DMS 273 (cell line): Measurements from ENCODE around the gene TNXB.
"Not testable (repeated sequence)": the region's sequence is repeated elsewhere in the genome, so short reads cannot be mapped to it uniquely, and the experiment has no call there.

Source experiments
- DNase-seq: peaks from one replicate; lab custom pipeline; 2025; ENCODE audit not compliant: unreplicated experiment; lab: John Stamatoyannopoulos, UW

Gene TNXB

GRCh38 chr6:32067521-32067920, 41.6 kb downstream of the TNXB start:
- DNase-seq = not testable (repeated sequence)

DNA sequence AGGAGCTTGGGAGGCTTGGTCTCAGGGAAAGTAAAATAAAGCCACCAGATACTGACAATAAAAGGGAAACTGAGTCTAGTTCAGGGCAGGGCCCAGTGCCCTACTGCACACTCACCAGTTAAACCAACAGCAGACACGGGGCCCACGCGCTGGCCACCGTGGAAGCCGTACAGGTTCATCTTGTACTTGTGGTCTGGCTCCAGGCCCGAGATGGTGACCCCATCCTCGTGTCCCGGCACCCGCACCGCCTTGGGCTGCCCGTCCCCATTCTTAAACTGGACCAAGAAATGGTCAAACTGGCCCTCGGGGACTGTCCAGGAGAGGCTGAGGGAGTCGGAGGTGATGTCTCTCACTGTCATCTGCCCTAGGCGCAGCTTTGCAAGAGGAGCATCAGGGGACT, 44.4 kb downstream of the TNXB start:
- DNase-seq = no peak

DNA sequence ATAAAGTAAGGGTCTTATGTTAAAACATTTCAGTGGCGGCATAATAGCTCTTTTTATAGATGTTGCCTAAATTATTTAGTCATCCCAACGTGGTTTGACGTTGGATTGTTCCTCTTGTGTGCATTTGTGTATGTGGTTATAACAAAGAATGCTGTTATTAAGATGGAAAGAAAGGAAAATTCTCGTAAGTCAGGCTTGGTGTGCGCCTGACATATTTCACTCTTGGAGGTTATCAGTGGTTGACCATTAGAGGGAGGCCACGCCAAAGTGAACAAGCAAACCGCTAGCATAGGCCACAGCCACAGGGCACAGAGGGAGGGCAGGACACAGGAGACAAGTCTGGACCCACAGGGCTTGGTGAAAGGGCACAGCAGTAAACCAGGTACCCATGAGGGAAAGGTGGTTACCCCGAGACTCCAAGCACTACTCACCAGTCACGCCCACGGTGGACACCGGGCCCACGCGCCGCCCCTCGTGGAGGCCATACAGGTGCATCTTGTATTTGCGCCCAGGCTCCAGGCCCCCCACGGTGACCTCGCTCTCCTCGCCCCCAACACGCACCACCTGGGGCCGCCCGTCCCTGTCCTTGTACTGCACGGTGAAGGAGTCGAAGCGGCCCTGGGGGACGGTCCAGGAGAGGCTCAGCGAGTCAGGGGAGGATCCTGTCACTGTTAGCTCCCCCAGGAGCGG, 48.0 kb downstream of the TNXB start:
- DNase-seq = no peak

GRCh38 chr6:32058511-32058963, 50.6 kb downstream of the TNXB start:
- DNase-seq = no peak

DNA sequence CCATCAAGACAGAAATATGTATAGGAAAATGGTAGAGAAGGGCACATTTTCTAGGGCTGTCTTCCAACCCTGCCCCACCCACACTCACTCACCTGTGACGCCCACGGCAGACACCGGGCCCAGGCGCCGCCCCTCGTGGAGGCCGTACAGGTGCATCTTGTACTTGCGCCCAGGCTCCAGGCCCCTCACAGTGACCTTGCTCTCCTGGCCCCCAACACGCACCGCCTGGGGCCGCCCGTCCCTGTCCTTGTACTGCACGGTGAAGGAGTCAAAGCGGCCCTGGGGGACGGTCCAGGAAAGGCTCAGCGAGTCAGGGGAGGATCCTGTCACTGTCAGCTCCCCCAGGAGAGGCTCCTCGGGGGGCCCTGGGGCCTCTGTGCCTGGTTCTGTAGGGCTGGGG, 51.2 kb downstream of the TNXB start:
- no peak for DNase-seq

DNA sequence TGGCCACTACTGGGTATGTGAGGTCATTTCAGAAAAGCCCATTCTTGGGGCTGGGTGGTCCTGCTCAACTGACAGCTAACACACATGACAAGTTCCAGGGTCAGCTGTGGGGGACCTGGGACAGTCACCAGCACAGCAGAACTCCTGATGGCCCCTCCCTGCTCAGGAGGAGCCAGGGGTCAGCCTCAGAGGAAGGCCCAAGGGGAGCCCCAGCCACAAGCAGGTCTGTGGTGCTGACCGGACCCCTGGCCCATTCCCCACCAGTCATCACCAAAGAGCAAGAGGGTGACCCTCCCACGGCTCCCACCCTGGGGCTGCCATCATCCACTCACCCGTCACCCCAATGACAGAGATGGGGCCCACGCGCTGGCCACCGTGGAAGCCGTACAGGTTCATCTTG, 52.9 kb downstream of the TNXB start:
- DNase-seq = no peak

DNA sequence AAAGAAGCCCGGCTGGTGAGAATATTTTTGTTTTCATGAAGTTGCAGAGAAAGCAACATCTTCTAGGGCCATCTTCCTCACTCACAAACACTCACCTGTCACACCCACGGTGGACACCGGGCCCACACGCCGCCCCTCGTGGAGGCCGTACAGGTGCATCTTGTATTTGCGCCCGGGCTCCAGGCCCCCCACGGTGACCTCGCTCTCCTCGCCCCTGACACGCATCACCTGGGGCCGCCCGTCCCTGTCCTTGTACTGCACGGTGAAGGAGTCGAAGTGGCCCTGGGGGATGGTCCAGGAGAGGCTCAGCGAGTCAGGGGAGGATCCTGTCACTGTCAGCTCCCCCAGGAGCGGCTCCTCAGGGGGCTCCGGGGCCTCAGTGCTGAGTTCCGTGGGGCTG, 53.4 kb downstream of the TNXB start:
- not testable (repeated sequence) for DNase-seq

DNA sequence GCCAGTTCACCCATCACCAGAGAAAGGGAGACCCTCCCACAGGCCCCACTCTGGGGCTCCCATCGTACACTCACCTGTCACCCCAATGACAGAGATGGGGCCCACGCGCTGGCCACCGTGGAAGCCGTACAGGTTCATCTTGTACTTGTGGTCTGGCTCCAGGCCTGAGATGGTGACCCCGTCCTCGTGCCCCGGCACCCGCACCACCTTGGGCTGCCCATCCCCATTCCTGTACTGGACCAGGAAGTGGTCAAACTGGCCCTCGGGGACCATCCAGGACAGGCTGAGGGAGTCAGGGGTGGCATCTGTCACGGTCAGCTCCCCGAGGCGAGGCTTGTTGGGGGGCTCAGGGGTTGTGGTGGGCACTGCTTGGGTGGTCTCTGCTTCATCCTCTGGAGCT, 55.8 kb downstream of the TNXB start:
- DNase-seq = not testable (repeated sequence)

GRCh38 chr6:32052626-32053025, 56.5 kb downstream of the TNXB start:
- DNase-seq = not testable (repeated sequence)

DNA sequence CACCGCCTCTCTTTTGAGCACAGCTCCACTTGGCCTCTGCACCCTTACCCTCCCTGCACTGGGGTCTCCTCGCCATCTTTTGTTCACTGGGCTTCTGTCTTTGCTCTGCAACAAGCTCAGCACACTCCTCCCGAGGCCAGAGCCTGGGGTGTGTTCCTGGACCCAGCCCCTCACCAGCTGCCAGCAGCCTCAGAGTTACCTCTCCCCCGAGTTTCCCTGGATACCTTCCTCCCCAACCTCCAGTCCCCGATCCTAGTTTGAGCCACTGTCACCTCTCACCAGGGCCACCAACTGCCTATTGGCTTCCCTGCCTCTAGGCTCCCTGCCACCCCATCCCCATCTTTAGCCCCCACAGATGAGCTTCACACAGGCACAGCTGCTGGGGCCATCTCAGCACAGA, 58.6 kb downstream of the TNXB start:
- no peak for DNase-seq

DNA sequence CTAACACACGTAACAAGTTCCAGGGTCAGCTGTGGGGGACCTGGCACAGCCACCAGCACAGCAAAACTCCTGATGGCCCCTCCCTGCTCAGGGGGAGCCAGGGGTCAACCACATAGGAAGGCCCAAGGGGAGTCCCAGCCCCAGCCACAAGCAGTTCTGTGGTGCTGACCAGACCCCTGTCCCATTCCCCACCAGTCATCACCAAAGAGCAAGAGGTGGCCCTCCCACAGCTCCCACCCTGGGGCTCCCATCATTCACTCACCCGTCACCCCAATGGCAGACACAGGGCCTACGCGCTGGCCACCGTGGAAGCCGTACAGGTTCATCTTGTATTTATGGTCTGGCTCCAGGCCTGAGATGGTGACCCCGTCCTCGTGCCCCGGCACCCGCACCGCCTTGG, 59.4 kb downstream of the TNXB start:
- not testable (repeated sequence) for DNase-seq

- not testable (repeated sequence) for DNase-seq
These were observed 60.0 kb downstream of the TNXB start for GRCh38 chr6:32049149-32049548.

DNA sequence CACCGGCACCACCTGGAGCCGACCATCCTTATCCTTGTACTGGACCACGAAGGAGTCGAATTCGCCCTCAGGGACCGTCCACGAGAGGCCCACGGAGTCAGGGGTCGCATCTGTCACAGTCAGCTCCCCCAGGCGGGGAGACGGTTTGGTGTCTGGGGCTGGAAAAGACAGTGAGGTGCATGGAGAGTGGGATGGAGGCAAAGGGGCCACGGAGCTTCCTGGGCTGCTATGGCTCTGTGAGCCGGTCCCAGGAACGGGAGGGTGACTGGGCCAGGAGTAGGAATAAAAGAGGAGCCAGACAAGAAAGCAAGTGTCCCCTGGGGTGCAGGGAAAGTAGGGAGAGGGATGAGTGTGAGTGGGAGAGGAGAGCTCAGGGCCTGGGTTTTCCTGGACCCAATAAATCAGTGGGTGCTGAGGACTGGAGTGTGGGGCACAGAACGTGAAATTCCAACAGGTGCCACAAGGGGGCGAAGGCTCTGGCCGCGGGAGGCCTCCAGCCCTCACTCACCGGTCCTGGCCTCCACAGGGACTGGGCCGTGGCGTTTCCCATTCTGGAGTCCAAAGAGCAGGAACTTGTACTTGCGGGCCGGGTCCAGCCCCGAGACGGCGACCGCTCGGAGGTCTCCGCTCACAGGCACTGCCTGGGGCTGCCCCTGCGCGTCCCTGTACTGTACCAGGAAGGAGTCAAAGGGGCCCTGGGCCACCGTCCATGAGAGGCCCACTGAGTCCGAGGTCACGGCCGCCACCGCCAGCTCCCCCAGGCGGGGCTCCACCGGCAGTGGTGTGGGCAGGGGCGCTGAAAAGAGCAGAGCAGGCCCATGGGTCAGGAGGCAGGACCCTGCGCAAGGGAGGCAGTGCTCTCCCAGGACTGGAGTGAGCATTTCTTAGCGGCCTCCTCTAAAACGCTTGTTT, 61.0 kb downstream of the TNXB start:
- DNase-seq = peak; percentile 80

- no peak for DNase-seq
These were observed 61.6 kb downstream of the TNXB start for GRCh38 chr6:32047539-32047854.

GRCh38 chr6:32047084-32047478, 62.1 kb downstream of the TNXB start:
- no peak for DNase-seq

- peak; percentile 53 for DNase-seq
These were observed 62.6 kb downstream of the TNXB start for GRCh38 chr6:32046450-32047083.

GRCh38 chr6:32045811-32046449, 63.2 kb downstream of the TNXB start:
- no peak for DNase-seq

DNA sequence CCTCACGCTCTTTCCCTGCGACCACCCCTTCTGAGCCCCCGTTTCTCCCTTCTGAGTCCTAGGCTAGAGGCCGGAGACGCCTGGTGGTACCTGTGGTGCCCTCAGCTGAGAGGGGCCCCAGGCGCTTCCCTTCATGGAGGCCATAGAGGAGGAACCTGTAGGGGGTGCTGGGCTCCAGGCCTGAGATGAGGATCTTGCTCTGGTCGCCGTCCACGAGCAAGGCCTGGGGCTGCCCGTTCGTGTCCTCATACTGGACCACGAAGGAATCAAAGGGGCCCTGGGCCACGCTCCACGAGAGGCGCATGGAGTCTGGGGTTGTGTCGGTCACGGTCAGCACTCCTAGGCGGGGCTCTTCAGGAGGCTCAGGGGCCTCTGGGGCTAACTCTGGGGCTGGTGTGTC, 64.2 kb downstream of the TNXB start:
- DNase-seq = not testable (repeated sequence)

DNA sequence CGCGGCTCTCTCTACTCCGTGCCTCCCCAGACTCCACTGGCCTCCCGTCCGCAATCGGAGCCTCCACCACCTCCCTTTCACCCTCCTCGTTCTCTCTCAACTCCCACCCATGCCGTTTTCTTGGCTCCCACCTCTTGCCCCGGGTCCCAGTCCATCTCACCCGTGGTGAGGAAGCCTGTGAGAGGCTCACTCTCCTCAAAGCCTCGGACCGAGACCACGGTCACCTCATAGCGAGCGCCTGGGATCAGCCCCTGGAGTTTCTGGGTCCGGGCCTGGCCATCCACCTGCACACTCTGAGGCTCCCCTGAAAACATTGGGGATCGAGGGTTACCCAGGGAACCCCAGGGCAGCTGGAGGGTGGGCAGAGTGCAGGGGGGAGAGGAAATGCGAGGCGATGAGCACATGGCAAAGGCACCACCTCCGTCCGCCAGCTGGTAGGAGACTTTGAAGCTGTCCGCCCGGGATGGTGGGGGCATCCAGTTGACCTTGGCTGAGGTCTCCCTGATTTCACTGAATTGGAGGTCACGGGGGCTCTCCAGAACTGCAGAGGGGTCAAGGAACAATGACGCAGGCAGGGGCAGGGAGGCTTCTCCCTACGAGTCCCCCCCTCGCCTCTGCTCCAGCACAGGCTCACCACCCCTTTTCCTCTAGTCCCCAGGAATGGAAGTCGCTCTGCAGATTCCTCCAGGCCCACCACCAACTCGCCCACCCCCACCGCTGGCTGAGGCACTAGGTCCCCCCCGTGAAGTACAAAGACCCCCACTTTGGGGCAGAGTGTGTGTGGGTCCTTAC, 65.4 kb downstream of the TNXB start:
- not testable (repeated sequence) for DNase-seq

DNA sequence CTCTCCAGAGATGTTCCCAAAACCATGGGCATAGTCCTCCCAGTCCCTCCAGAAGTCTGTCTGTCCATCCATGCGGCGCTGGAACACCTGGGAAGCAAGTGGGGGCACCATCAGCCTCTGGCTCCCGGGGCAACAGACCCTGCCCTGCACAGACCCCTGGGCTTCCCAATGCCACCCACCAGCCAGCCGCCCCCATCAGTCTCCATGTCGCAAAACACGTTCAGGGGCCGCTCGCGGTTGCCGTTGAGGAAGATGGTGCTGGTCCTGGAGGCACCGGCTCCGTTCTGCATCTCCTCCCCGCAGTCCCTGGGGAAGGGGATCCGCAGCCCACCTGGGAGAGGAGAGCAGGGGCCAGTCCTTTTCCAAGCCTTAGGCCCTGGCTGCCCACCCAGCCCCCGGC, 66.9 kb downstream of the TNXB start:
- DNase-seq = not testable (repeated sequence)

DNA sequence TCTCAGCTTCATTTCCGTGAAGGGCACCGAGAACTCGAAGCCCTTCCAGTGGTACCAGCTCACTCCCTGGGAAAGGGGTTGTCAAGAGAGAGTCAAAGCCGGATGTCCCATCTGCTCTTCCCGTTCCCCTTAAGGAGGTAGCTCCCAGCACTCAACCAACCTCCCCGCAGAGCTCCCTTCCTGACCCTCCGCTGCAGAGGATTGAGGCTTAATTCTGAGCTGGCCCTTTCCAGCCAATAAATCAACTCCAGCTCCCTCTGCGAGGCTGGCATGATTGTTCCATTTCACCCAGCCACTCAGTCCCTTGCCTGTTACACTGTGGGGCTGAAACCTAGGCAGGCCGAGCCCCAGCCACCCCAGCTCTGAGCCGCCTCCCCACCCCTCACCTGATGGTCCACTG, 67.8 kb downstream of the TNXB start:
- DNase-seq = not testable (repeated sequence)
